Brain microvascular endothelial cell (primary cell): ENCODE results near the gene MYO1B.

Source experiments
- DNase-seq: peaks from one replicate; pipeline ENCODE4 v3.0.0-alpha.2; 2020
- H3K27ac ChIP-seq: fragments of 250-450 bp; sonication (Bioruptor Pico); 2 replicates; pipeline ENCODE4 v1.5.1; 2020; ENCODE audit warnings: mild to moderate bottlenecking, moderate library complexity
- H3K27me3 ChIP-seq: fragments of 250-450 bp; sonication (Bioruptor Pico); replicated peaks from 2 replicates; pipeline ENCODE4 v1.5.1; 2020; ENCODE audit warnings: mild to moderate bottlenecking
- H3K36me3 ChIP-seq: fragments of 250-450 bp; sonication (Bioruptor Pico); replicated peaks from 2 replicates; pipeline ENCODE4 v1.5.1; 2020; ENCODE audit warnings: mild to moderate bottlenecking
- H3K4me3 ChIP-seq: 2 replicates; pipeline ENCODE4 v1.5.1; 2011; ENCODE audit warnings: low read depth, mild to moderate bottlenecking, control low read depth, low read length, moderate library complexity
- CTCF ChIP-seq: IDR thresholded peaks from 2 replicates; pipeline ENCODE4 v1.5.1; 2011; ENCODE audit warnings: low read depth, mild to moderate bottlenecking, moderate library complexity, low read length, control low read depth, inconsistent platforms; ENCODE audit errors: missing control alignments
- in situ Hi-C: cut with HindIII; loops from 2 replicates; pipeline ENCODE4 v1.10.0; 2017; ENCODE audit warnings: low sequenced_read_pairs, low pct_ligation_motif_present

MYO1B gene

GRCh38 chr2:191252699-191253098 is 7.5 kb downstream of the MYO1B start:
- no peak overlapping the region for H3K4me3 ChIP-seq
- no peaks in the 10 kb centered on the region for H3K27me3 ChIP-seq
- TF ChIP-seq CTCF: no peak
- in situ Hi-C loops: no loop called here
- H3K36me3 ChIP-seq: no peaks in the 10 kb centered on the region
- no peak for DNase-seq
- no peak overlapping the region for H3K27ac ChIP-seq

- no peak overlapping the region for H3K27ac ChIP-seq
- TF ChIP-seq CTCF: no peak
- H3K36me3 ChIP-seq: no peaks in the 10 kb centered on the region
- DNase-seq: no peak
- no peak overlapping the region for H3K4me3 ChIP-seq
- in situ Hi-C loops: no loop called here
- no peaks in the 10 kb centered on the region for H3K27me3 ChIP-seq
Measured at GRCh38 chr2:191253476-191253875, 8.3 kb downstream of the MYO1B start.

GRCh38 chr2:191255271-191255670 is 10.1 kb downstream of the MYO1B start:
- Histone ChIP-seq H3K36me3 (no peaks in the 10 kb centered on the region), H3K27me3 (no peaks in the 10 kb centered on the region), H3K4me3 (no peak overlapping the region), H3K27ac (no peak overlapping the region)
- in situ Hi-C loops: no loop called here
- DNase-seq: no peak
- TF ChIP-seq CTCF: no peak

GRCh38 chr2:191255756-191256312 is 10.6 kb downstream of the MYO1B start:
- in situ Hi-C loops: no loop called here
- no peak overlapping the region for H3K4me3 ChIP-seq
- H3K27me3 ChIP-seq: no peaks in the 10 kb centered on the region
- H3K27ac ChIP-seq: no peak overlapping the region
- no peak for DNase-seq
- no peaks in the 10 kb centered on the region for H3K36me3 ChIP-seq
- TF ChIP-seq CTCF: no peak

- in situ Hi-C loops: no loop called here
- Histone ChIP-seq H3K27ac (no peak overlapping the region), H3K36me3 (no peaks in the 10 kb centered on the region), H3K27me3 (no peaks in the 10 kb centered on the region), H3K4me3 (no peak overlapping the region)
- DNase-seq: no peak
- TF ChIP-seq CTCF: no peak
Measured at GRCh38 chr2:191257934-191258333, 12.7 kb downstream of the MYO1B start.

GRCh38 chr2:191258996-191259395 is 13.8 kb downstream of the MYO1B start:
- no peaks in the 10 kb centered on the region for H3K36me3 ChIP-seq
- TF ChIP-seq CTCF: no peak
- H3K27ac ChIP-seq: no peak overlapping the region
- H3K27me3 ChIP-seq: no peaks in the 10 kb centered on the region
- in situ Hi-C loops: no loop called here
- H3K4me3 ChIP-seq: no peak overlapping the region
- DNase-seq: no peak
